HL-60 (cell line): Measurements from ENCODE around the gene HPF1.

Source experiments
- DNase-seq, 2 experiments: peaks; one replicate each; pipeline ENCODE4 v3.0.0-alpha.2; 2010 to 2020; ENCODE audit warnings: low read depth in 1 of 2, low spot score in 1 of 2
- H3K27ac ChIP-seq: fragments of 250-450 bp; sonication (Bioruptor Pico); replicated peaks from 2 replicates; pipeline ENCODE4 v1.5.1; 2020; ENCODE audit warnings: mild to moderate bottlenecking, moderate library complexity
- H3K27me3 ChIP-seq: fragments of 250-450 bp; sonication (Bioruptor Pico); 2 replicates; pipeline ENCODE4 v1.5.1; 2021; ENCODE audit warnings: mild to moderate bottlenecking, moderate library complexity; ENCODE audit not compliant: insufficient read depth, poor library complexity, severe bottlenecking
- H3K4me3 ChIP-seq: replicated peaks from 2 replicates; pipeline ENCODE4 v1.5.1; 2011; ENCODE audit warnings: mild to moderate bottlenecking, control low read depth, low read length; ENCODE audit not compliant: insufficient read depth
- CTCF ChIP-seq: IDR thresholded peaks from one replicate; pipeline ENCODE4 v1.5.1; 2011; ENCODE audit warnings: low read length, control low read depth, inconsistent platforms; ENCODE audit not compliant: insufficient read depth
- GABPA ChIP-seq: IDR thresholded peaks from 2 replicates; pipeline ENCODE4 v1.6.1; 2012; ENCODE audit warnings: low read depth
- POLR2AphosphoS5 ChIP-seq: IDR thresholded peaks from 2 replicates; pipeline ENCODE4 v1.6.1; 2012; ENCODE audit warnings: low read depth
- REST ChIP-seq: IDR thresholded peaks from 2 replicates; pipeline ENCODE4 v1.6.1; 2012; ENCODE audit warnings: low read depth; ENCODE audit not compliant: insufficient replicate concordance
- SPI1 ChIP-seq: IDR thresholded peaks from 2 replicates; pipeline ENCODE4 v1.6.1; 2012; ENCODE audit warnings: low read depth, mild to moderate bottlenecking, borderline replicate concordance

The HPF1 gene

GRCh38 chr4:169791527-169792156, 33.9 kb upstream of the HPF1 start:
- no peak overlapping the region for H3K27ac ChIP-seq
- DNase-seq: peak; percentile 3 to 23
- H3K4me3 ChIP-seq: no peak overlapping the region
- TF ChIP-seq SPI1 (no peak), CTCF (no peak), GABPA (no peak), POLR2AphosphoS5 (no peak), REST (no peak)
- H3K27me3 ChIP-seq: peaks cover 12% of the 10 kb centered on the region

- Histone ChIP-seq H3K4me3 (no peak overlapping the region), H3K27me3 (peaks cover 12% of the 10 kb centered on the region), H3K27ac (no peak overlapping the region)
- no peak for DNase-seq
- no peak for TF ChIP-seq GABPA
- TF ChIP-seq SPI1: no peak
- no peak for TF ChIP-seq CTCF
- no peak for TF ChIP-seq REST
- no peak for TF ChIP-seq POLR2AphosphoS5
These were observed 33.3 kb upstream of the HPF1 start for GRCh38 chr4:169791062-169791461.

GRCh38 chr4:169774466-169775445, 17.0 kb upstream of the HPF1 start:
- TF ChIP-seq SPI1: no peak
- no peak for TF ChIP-seq REST
- no peak for TF ChIP-seq GABPA
- TF ChIP-seq POLR2AphosphoS5: no peak
- TF ChIP-seq CTCF: no peak
- H3K4me3 ChIP-seq: no peak overlapping the region
- H3K27me3 ChIP-seq: no peaks in the 10 kb centered on the region
- DNase-seq: no peak
- no peak overlapping the region for H3K27ac ChIP-seq
